ENCODE data around the gene HOXA5. TPM values are rescaled to one million over a fixed set of nuclear protein-coding genes. Genes with fewer than 3 reads are reported as not detected.

The HOXA5 gene
- total and polyA plus RNA-seq, 2 donors (not counting 1 experiment from before 2014, with no cell fraction given) = 18.3 to 35.6 TPM

DNA sequence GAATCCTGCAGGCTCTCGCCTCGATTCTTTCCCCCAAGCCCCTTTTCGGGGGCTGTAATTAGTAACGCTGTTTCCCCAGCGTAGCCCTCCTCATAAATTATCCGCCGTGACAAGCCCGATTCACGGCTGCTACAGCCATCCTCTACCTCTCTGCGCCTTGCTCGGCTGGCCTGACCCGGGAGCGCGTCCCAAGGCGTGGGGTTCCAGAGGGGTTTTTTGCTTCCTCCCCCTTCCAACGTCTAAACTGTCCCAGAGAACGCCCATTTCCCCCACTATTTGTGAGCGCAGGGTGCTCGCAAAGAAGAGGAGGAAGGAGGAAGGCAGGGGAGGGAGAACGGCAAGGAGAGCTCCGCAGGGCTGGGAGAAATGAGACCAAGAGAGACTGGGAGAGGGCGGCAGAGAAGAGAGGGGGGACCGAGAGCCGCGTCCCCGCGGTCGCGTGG is 880 bp downstream of the HOXA5 start:
- no peaks in the 10 kb centered on the region for H3K27me3 ChIP-seq (ENCODE audit: control insufficient read depth, insufficient read depth, low read length)
- TF ChIP-seq EZH2 (IDR thresholded peaks at IDR 0.05; ENCODE audit: low read length, missing control alignments) = no peak
- TF ChIP-seq, protein P1, sequence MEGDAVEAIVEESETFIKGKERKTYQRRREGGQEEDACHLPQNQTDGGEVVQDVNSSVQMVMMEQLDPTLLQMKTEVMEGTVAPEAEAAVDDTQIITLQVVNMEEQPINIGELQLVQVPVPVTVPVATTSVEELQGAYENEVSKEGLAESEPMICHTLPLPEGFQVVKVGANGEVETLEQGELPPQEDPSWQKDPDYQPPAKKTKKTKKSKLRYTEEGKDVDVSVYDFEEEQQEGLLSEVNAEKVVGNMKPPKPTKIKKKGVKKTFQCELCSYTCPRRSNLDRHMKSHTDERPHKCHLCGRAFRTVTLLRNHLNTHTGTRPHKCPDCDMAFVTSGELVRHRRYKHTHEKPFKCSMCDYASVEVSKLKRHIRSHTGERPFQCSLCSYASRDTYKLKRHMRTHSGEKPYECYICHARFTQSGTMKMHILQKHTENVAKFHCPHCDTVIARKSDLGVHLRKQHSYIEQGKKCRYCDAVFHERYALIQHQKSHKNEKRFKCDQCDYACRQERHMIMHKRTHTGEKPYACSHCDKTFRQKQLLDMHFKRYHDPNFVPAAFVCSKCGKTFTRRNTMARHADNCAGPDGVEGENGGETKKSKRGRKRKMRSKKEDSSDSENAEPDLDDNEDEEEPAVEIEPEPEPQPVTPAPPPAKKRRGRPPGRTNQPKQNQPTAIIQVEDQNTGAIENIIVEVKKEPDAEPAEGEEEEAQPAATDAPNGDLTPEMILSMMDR (conservative IDR thresholded peaks at IDR 0.05 in 1 of 2, IDR thresholded peaks at IDR 0.05 in 1 of 2; ENCODE audit: low read depth in 1 of 2, low read length in 2 of 2) = no peak
- H3K9me3 ChIP-seq (ENCODE audit: control insufficient read depth, insufficient read depth, low read depth, low read length) = no peaks in the 10 kb centered on the region
- peak overlapping the region; percentile 98 for H3K27ac ChIP-seq (ENCODE audit: insufficient read depth, low read length)
- H3K36me3 ChIP-seq (ENCODE audit: control insufficient read depth, insufficient read depth, low read length) = peaks cover 2% of the 10 kb centered on the region
- no peak for DNase-seq (ENCODE audit: low read depth in 2 of 2)
- peak overlapping the region; percentile 89 to 99 (median 94) for H3K4me3 ChIP-seq (replicated peaks in 1 of 4; ENCODE audit: control extremely low read depth in 1 of 4, insufficient read depth in 1 of 4, low read depth in 3 of 4, low read length in 4 of 4)
- H3K4me2 ChIP-seq (ENCODE audit: extremely low read depth, insufficient read depth, low read length) = peak overlapping the region; percentile 99
- no peak overlapping the region for H2AFZ ChIP-seq (ENCODE audit: low read length)
- peaks cover 89% of the 10 kb centered on the region for H3K79me2 ChIP-seq (ENCODE audit: control insufficient read depth, insufficient read depth, low read length)
- peak overlapping the region; percentile 98 for H3K9ac ChIP-seq (ENCODE audit: insufficient read depth, low read length)
- H4K20me1 ChIP-seq (ENCODE audit: control insufficient read depth, extremely low read depth, insufficient read depth, low read length) = no peaks in the 10 kb centered on the region
- H3K4me1 ChIP-seq (ENCODE audit: control insufficient read depth, extremely low read depth, insufficient read depth, low read length) = peaks cover 18% of the 10 kb centered on the region

DNA sequence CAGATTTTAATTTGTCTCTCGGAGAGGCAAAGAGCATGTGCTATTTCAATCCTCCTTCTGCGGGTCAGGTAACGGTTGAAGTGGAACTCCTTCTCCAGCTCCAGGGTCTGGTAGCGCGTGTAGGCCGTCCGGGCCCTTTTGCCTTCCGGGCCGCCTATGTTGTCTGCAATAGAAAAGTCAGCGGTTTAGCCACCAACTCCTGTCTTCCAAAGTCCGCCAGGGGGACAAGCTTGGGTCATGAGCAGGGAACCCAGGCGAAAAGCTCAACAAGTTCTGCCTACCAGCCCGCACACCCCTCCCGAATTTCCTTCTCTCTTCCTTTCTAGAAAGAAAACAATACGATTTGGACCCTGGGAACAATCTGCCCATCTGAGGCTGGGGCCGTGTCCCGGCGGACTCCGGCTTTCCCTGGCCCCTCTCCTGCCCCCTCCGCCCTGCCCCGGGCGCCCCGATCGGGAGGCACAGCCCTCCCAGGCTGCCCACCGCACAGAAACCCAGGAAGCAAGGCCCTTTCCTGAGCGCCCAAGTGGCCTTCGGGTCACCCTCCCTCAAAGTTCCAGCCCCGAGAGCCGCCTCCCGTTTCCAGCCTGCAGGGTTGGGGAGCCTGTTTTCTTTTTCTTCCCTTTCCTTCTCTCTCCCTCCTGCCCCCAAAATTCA is 1.4 kb downstream of the HOXA5 start:
- Histone ChIP-seq H3K79me2 (ENCODE audit: control insufficient read depth, insufficient read depth, low read length) (peaks cover 88% of the 10 kb centered on the region), H3K4me3 (replicated peaks in 1 of 4; ENCODE audit: control extremely low read depth in 1 of 4, insufficient read depth in 1 of 4, low read depth in 3 of 4, low read length in 4 of 4) (peak overlapping the region; percentile 89 to 99 (median 94)), H3K36me3 (ENCODE audit: control insufficient read depth, insufficient read depth, low read length) (peaks cover 2% of the 10 kb centered on the region), H3K27ac (ENCODE audit: insufficient read depth, low read length) (peak overlapping the region; percentile 98), H3K9me3 (ENCODE audit: control insufficient read depth, insufficient read depth, low read depth, low read length) (no peaks in the 10 kb centered on the region), H3K27me3 (ENCODE audit: control insufficient read depth, insufficient read depth, low read length) (no peaks in the 10 kb centered on the region), H3K9ac (ENCODE audit: insufficient read depth, low read length) (peak overlapping the region; percentile 98), H2AFZ (ENCODE audit: low read length) (no peak overlapping the region), H4K20me1 (ENCODE audit: control insufficient read depth, extremely low read depth, insufficient read depth, low read length) (no peaks in the 10 kb centered on the region), H3K4me2 (ENCODE audit: extremely low read depth, insufficient read depth, low read length) (peak overlapping the region; percentile 99), H3K4me1 (ENCODE audit: control insufficient read depth, extremely low read depth, insufficient read depth, low read length) (peaks cover 15% of the 10 kb centered on the region)
- peak; percentile 23 to 71 for DNase-seq (ENCODE audit: low read depth in 2 of 2)
- TF ChIP-seq EZH2 (IDR thresholded peaks at IDR 0.05; ENCODE audit: low read length, missing control alignments) = no peak
- TF ChIP-seq, protein P1 (conservative IDR thresholded peaks at IDR 0.05 in 1 of 2, IDR thresholded peaks at IDR 0.05 in 1 of 2; ENCODE audit: low read depth in 1 of 2, low read length in 2 of 2) = no peak

DNA sequence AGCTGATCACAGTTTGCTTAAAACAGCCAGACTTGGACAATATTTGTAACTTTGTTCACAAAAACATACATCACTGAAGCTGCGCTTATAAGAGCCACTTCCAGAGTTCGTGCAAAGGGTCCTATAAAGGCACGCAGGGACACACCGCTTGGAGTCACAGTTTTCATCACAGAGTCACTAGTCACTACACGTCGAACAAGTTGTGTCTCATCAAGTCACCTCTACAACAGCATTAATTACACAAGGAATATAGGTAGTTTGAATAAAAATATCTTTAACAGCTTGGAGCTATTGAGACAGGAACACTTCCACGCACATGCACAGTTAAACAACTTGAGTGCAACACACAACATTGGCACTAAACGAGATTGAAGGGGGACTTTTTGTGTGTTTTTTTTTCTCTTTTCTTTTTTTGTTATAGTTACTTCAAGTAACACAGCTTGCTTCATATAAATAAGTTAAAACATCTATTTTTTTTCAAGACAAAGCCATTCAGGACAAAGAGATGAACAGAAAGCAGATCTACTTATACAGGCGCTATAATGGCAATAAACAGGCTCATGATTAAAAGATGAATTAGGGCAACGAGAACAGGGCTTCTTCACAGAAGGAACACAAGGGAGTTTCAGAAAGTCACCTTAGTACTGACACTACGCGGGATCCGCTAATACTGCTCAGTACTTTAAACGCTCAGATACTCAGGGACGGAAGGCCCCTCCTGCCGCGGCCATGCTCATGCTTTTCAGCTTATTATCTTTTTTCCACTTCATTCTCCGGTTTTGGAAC is 2.2 kb downstream of the HOXA5 start:
- Histone ChIP-seq H4K20me1 (ENCODE audit: control insufficient read depth, extremely low read depth, insufficient read depth, low read length) (no peaks in the 10 kb centered on the region), H3K9me3 (ENCODE audit: control insufficient read depth, insufficient read depth, low read depth, low read length) (no peaks in the 10 kb centered on the region), H3K4me3 (replicated peaks in 1 of 4; ENCODE audit: control extremely low read depth in 1 of 4, insufficient read depth in 1 of 4, low read depth in 3 of 4, low read length in 4 of 4) (peak overlapping the region; percentile 89 to 99 (median 94)), H2AFZ (ENCODE audit: low read length) (no peak overlapping the region), H3K9ac (ENCODE audit: insufficient read depth, low read length) (peak overlapping the region; percentile 98), H3K27me3 (ENCODE audit: control insufficient read depth, insufficient read depth, low read length) (no peaks in the 10 kb centered on the region), H3K27ac (ENCODE audit: insufficient read depth, low read length) (peak overlapping the region; percentile 98), H3K4me1 (ENCODE audit: control insufficient read depth, extremely low read depth, insufficient read depth, low read length) (peaks cover 15% of the 10 kb centered on the region), H3K4me2 (ENCODE audit: extremely low read depth, insufficient read depth, low read length) (peak overlapping the region; percentile 99), H3K79me2 (ENCODE audit: control insufficient read depth, insufficient read depth, low read length) (peaks cover 85% of the 10 kb centered on the region), H3K36me3 (ENCODE audit: control insufficient read depth, insufficient read depth, low read length) (peaks cover 2% of the 10 kb centered on the region)
- DNase-seq (ENCODE audit: low read depth in 2 of 2) = no peak
- no peak for TF ChIP-seq EZH2 (IDR thresholded peaks at IDR 0.05; ENCODE audit: low read length, missing control alignments)
- TF ChIP-seq, protein P1 (conservative IDR thresholded peaks at IDR 0.05 in 1 of 2, IDR thresholded peaks at IDR 0.05 in 1 of 2; ENCODE audit: low read depth in 1 of 2, low read length in 2 of 2) = no peak

Data from fibroblast of lung (primary cell).